GM18867 (cell line): ENCODE results near the gene HRH1.
"Not testable (repeated sequence)": the region's sequence is repeated elsewhere in the genome, so short reads cannot be mapped to it uniquely, and the experiment has no call there.

Experiments
- ATAC-seq: cut with Tn5 transposase; IDR thresholded peaks from one replicate; pipeline ENCODE4 v1.9.1; 2021; ENCODE audit warnings: mild to moderate bottlenecking, moderate library complexity; ENCODE audit not compliant: unreplicated experiment

The HRH1 gene

DNA sequence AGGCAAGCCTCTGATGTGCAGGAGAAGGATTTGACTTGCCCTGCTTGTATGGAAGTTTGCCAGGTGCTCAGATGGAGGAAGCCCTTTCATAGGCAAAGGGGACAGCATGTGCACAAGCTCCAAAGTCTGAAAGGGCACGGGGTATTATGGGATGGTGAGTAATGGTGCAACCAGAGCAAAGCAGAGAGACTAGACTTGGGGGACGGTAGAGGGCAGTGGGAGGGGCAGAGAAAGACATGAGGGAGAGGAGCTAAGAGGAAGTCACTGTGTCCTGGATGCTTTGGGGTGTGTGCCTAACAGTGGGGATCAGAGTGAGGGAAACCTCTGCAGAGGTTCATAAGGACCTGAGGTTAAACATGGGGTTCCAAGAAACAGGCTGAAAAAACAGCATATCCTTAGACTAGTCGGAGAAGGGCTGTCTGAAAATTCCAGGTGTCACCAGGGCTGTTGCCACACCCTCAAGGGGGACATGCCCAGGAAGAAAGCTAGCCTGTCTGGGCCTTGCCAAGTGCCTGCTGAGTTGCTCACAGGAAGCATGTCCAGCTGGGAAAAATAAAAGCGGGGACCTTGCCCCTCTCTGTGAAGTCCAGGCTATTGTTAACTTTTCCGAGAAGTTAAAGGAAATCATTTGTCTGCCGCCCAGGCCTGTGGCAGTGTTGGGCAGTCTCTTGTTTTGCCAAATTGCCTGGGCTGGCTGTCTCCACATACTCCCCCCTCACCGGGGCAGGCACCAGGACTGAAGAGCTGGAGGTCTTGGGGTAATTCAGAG, 47.1 kb downstream of the HRH1 start:
- no peak for ATAC-seq

DNA sequence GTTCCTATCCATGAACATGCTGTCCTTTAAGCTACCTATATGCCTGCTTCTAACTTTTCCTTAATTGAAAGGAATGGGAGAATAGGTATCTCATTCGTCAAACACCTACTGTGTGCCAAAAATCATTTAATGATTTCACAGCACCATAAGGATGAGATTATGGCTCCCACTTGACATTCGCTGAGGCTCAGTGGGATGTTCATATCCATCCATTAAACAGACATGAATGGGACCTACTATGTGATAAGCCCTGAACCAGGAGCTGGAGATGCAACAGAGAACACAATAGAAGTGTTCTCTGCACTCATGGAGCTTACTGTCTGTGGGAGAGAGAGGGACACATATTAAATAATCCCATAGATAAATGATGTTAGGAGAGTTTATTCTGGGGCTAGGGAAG, 49.7 kb downstream of the HRH1 start:
- ATAC-seq, result no peak

DNA sequence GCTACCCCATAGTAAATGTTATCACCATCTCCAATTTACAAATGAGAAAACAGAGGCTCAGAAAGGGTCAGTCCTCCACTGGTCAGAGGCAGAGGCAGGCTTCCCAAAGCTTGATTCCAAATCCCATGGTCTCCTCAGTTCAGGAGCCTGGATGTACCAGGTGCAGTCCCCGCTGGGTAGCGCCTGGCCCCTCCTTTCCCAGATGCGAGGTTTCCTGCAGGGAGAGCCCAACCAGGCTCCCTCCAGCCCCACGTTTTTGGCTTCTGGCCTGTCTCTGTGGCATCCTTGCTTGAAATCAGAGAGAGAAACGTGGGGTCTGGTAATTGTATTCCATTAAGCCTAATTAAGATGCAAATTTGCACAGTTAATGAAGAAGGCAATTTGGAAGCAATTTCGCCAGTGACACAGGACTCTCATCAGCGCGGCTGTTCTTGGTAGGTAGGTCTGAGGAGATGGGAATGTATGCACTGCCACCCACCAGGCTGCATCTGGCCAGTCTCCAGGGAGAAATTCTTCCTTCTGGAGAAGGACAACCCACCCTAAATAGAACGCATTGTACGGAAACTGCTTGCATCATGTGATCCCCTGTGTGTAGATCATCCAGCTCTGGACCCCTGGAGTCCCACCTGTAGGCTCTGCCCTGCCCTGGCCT, 50.5 kb downstream of the HRH1 start:
- ATAC-seq, result no peak

DNA sequence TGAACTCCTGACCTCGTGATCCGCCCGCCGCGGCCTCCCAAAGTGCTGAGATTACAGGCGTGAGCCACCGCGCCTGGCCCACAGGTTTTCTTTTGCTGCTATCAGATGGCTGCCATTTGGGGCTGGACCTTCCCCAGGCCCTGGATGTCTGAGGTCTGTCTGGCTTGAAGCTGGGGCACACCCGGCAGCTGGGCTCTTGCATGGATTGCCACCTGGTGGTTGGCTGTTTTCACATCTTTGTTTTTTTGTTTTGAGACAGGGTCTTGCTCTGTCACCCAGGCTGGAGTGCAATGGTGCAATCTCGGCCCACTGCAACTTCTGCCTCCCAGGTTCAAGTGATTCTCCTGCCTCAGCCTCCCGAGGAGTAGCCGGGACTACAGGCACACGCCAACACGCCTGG, 51.6 kb downstream of the HRH1 start:
- not testable (repeated sequence) for ATAC-seq

DNA sequence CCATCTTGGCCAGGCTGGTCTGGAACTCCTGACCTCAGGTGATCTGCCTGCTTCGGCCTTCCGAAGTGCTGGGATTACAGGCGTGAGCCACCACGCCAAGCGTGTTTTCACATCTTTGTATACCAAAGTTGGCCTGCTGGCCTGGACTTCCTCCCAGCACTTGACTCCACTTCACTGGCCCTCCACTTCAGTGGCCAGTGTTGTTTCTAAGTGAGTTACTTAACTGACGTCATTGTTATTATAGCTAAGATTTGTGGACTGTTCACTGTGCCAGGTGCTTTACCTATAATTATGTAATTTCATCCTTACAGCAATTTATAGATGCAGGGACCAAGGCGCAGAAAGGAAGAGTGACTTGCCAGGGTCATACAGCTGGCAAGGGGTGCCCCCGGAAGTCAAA, 52.0 kb downstream of the HRH1 start:
- ATAC-seq, result no peak

DNA sequence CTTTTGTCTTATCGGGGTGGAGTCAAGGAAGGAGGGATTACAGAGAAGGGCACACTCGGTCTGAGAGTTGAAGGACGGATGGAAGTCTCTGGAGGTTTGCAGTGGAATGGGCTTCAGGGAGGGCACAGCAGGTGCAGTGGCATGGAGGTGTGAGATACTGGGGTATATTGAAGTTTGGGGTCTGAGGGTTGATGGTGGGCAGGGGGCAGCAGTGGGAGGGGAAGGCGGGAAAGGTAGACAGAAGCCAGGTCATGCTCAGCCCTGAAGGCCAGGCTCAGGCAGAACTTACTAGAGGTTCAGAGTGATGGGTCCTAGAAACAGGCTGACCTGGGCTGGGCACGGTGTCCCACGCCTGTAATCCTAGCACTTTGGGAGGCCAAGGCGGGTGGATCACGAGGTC, 52.7 kb downstream of the HRH1 start:
- no peak for ATAC-seq

DNA sequence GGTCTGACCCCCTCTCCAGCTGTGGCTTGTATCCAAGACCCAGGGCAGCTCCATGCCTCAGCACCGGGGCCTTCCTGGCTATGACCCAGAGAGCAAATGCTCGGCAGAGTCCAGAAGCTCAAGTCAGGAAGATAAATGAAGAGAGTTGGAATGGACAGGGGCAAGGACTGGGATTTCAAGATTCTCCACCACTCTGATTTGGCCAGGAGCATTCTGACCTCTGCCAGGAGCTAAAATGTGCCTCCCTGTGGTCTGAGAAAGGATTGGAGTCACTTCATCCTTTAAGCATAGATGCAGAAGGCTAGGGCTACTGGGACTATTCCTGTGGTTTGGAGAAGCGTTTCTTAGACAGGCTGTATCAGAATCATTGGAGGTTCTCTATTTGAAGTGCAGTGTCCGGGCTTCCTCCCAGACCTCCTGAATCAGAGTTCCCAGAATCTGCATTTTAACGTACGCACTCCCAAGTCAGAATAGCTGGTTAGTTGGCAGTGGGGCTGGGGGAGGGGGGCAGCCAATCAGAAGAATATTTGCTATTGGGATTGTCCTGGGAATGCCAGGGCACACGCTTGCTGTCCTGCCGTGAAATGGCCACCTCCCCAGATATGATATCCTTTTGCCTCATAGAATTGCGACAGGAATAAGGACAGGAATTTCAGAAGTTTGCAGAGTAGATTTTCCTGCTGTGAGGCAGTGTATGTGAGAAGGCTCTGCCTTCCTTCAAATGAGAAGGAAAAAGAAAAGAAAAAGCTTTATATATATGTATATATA, 57.4 kb downstream of the HRH1 start:
- ATAC-seq, result no peak

DNA sequence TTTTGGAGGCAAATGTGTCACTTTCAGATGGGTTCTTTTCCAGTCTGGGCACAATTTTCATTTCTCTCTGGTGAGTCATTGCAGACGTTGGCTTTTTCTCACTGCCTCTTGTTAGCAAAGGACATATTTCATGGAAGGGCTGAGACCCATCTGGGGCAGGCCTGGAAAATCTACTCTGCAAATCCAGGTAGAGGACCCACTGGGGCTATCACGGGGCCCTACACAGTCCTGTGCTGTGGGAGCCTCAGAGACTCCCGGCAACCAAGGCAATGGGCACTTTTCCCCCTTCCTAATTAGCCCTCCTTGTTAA, 58.0 kb downstream of the HRH1 start:
- no peak for ATAC-seq

DNA sequence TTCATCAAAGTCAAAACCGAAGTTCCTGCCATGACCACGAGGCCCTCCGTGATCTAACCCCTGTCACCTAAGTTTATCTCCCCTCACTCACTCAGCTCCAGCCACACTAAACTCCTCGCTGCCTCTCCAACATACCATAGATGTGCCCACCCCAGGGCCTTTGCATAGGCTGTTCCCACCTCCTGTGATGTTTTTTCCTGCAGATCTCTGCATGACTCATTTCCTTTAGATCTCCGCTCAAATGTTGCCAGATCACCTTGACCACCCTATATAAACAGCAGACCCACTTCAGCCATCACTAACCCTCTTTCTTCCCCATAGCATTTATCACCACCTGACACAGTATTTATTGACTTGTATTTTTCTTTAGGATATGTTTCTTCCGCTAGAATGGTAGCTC, 58.5 kb downstream of the HRH1 start:
- ATAC-seq, result no peak

DNA sequence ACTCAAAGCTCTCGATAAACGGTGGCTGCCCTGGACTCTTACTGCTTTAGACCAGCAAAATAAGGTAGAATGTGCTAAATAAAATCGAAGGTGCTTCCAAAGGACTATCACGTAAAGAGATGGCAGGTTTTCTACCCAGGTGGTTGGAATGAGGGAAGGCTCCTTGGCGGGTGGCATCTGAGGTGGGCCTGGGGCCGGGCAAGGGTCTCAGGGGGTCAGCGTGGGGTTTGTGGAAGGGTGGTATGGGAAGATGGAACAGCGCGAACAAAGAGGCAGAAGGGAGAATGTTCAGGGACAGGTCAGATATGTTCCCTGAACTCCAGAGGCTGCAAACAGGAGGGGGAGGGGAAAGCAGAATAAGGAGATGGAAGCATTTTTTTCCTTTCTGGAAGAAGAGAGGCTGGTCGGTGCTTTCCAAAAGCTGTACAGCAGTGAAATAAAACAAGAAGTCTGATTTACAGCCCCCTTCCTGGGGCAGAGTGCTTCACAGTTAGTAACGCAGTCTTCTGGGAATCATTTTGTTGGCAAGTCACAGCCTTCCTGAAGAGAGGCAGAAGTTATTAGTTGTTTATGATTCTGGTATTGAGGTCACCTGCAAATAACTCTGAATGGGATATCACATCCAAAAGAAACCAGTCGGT, 59.6 kb downstream of the HRH1 start:
- no peak for ATAC-seq

DNA sequence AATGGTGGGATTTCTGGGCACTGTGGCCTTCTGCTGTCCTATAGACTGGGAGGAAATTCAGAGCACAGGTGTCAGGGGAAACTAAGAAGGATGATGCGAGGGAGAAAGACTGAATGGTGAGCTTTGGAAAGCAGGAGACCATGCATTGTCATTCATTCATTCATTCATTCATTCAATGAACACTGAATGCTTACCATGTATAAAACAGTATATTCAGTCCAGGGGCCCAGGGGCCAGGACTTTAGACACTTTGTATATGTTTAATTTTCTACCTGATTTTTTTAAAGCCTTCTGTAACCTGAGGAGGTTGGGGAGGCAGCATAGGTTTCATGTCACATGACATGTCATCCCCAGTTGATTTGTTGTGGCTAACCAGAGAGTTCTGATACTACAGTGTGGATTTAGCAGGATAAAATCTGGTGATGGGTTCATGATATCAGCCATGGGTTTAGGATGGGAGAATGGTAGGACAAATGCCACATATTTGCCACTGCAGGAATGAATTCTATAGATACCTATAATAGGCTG, 60.2 kb downstream of the HRH1 start:
- no peak for ATAC-seq

DNA sequence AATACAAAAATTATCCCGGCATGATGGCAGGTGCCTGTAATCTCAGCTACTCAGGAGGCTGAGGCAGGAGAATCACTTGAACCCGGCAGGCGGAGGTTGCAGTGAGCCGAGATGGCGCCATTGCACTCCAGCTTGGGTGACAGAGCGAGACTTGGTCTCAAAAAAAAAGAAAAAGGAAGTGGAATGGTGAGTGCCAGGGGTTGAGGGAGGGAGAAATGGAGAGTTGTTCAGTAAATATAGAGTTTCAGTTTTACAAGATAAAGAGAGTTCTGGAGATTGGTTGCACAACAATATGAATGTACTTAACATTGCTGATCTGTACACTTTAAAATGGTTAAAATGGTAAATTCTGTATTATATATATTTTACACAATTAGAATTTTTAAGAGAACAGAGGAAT, 63.1 kb downstream of the HRH1 start:
- not testable (repeated sequence) for ATAC-seq

DNA sequence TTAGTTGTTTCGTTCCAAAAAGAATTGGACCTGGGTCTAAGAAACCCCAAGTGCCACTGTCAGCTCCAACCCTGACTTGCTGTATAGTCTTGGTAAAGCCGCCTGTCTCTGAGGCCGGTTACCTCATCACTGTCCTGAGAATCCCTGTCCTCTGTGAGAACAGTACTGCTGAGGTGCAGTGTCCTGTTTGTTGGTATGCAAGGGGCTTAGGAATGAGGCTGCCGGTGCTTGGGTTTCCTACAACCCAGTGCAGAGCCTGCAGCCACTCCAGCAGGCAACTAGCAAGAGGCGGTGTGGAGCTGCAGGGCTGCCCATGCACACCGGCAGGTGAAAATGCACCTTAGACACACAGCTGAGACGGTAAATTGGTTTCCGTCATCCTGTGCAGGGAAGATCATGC, 65.9 kb downstream of the HRH1 start:
- ATAC-seq, result no peak

DNA sequence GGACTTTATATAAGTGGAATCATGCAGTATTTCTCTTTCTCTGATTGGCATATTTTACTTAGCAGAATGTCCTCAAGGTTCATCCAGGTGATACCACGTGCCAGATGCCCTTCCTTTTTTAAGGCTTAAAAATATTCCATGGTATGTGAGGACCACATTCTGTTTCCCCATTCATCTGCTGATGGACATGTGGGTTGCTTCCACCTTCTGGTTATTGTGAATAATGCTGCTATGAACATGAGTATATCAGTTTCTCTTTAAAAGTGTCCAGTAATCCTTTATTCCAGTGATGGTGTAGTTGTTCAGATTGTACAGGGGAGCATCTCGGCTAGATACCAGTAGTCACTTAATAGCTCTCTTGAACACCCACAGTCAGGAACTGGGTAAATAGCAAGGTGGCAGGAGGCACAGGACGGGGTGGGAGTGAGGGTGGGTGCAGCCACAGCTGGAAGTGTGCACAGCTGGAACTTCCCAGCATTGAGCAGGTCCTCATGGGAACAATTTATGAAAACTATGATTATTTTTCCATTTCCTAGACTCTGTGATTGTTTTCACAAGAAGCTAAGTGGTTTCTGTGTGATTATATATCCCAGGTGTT, 67.6 kb downstream of the HRH1 start:
- ATAC-seq, result no peak

DNA sequence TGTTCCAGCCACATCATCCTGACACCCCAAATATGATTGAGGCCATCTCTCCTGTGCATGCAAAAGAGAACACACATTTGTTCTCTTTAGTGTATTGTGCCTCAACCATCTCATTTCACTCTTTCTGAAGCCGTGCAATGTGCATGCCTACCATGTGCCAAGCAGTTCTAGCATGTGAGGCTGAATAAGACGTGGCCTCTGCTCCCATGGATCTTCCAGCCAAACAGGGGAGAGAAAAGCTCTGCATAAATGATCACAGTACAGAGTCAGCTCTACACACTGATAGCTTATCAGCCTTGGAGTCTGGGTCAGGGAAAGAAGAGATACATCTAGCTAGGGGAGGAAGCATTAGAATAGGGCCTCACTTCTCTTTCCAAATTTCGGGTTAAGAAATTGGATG, 69.7 kb downstream of the HRH1 start:
- no peak for ATAC-seq

DNA sequence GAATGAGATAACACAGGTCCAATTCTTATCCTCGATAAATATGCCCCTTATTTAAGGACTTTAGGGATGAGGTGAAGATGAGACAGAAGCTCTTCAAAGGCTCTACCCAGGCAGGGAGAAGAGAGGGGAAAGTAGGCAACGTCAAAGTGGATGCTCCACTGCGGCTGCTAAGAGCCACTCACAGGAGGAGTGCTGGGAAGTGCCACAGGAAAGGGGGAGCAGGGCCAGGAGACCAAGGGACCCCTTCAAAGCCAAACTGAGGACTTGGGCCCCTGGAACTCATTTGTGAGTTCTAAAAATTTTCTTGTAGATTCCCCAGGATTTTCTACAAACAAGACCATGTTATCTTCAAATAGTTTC, 70.6 kb downstream of the HRH1 start:
- no peak for ATAC-seq

DNA sequence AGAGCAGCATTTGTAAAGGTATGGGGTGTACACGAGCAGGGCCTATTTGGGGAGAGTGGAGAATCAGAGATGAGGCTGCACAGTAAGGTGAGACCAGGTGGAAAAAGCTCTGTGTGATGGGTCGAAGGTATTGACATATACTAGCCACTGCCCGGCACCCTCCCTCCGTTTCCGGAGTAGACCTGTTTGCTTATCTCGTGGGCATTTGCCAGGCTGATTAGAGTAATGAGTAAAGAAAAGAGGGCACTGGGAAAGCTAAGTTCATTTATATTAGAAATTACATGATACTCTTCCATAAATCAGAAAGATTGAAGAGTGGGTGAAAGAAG, 71.7 kb downstream of the HRH1 start:
- no peak for ATAC-seq

DNA sequence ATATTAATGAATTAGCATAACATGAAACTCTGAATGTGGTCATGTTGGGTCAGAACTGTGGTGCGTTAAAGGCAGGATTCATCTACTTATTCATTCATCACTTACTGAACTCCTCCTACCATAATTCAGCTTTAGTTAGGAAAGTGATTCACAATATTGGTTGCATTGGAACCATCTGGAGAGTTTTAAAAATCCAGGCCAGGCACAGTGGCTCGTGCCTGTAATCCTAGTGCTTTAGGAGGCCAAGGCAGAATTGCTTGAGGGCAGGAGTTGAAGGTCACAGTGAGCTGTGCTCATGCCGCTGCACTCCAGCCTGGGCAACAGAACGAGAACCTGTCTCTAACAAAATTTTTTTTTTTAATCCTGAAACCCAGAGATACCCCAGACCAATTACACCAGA, 73.7 kb downstream of the HRH1 start:
- ATAC-seq, result no peak

DNA sequence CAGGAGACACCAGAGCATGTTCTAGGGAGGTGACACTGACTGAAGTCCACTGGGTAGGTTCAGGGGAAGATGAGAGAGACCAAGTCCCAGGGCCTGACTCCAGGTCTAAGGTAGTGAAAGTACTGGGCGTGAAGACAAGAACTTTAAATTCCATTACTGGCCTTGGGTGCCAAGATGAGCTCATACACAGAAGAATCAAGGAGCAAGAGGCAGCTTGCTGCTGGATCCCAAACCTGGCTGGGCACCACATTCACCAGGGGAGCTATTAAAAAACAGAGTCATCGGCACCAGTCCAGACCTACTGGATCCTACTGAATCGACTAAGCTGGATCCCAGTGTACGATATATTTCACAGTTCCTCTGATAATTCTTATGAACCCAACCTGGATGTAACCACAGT, 75.8 kb downstream of the HRH1 start:
- no peak for ATAC-seq

DNA sequence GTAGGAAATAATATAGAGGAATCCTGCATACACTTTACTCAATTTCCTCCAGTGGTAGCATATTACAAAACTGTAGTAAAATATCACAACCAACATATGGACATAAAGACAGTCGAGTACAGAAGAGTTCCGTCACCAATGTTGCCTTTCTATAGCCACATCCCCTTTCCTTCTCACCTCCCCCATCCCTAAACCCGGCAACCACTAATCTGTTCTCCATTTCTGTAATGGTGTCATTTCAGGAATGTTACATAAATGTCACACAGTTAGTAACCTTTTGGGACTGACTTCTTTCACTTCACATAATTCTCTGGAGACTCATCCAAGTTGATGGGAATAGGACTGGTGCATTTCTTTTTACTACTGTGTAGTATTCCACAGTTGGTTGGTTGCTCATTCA, 76.5 kb downstream of the HRH1 start:
- no peak for ATAC-seq

DNA sequence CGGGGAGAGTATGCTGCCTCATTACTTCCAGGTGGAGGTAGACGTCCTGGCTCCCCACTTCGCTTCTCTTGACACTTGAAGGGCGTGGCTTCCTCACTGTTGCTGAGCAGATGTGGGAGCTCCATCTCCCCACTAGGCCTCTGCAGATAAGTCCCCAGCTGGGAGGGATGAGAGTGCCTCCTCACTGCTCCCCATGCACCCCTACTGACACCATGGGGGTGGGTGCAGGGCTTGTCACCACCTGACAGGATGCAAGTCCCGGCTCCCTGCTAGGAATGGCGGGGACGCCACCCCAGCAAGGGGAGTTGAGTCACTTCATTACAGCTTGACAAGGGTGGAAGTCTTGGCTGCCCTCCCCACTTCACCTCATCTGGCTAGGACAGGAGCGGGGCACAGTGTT, 81.1 kb downstream of the HRH1 start:
- ATAC-seq, result no peak
